HG03571 (cell line): ENCODE measurements around the gene TMEM163.
"Not testable (repeated sequence)": the region's sequence is repeated elsewhere in the genome, so short reads cannot be mapped to it uniquely, and the experiment has no call there.

ENCODE experiments used
- ATAC-seq: cut with Tn5 transposase; IDR thresholded peaks from one replicate; pipeline ENCODE4 v1.9.1; 2021; ENCODE audit not compliant: unreplicated experiment

The TMEM163 gene

DNA sequence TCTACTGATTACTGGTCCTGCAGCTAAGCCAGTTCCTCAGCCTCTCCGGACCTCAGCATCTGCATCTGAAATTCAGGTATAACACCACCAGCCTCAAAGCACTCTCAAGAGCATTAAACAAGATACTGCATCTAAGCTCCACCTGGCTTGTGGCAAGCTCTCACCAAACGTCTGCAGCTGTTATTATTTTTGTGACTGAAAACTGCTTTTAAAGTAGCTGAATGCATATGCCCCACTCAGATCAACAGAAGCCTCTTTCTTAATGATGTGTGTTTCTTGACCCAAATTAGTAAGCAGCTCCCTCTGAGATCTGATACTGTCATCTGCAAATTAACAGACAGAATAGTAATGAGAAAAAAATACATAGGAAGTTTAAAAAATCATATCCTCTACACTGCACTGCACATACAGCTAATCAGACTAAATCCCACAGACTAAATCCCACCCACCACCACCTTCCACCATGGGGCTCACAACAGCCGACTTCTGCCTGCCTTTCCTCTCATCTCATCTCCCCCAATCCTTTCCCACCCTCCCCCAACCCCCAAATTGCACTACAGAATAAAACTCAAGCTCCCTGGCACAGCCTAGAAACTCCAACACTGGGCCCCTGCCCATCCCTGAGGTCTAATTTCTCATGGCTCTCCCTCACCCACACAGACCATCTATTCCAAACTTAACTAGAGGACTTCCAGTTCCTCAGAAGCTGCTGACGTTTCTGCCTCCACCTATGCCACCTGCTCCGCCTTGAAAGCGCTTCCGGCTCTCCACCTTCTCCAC is 52.9 kb downstream of the TMEM163 start:
- no peak for ATAC-seq

DNA sequence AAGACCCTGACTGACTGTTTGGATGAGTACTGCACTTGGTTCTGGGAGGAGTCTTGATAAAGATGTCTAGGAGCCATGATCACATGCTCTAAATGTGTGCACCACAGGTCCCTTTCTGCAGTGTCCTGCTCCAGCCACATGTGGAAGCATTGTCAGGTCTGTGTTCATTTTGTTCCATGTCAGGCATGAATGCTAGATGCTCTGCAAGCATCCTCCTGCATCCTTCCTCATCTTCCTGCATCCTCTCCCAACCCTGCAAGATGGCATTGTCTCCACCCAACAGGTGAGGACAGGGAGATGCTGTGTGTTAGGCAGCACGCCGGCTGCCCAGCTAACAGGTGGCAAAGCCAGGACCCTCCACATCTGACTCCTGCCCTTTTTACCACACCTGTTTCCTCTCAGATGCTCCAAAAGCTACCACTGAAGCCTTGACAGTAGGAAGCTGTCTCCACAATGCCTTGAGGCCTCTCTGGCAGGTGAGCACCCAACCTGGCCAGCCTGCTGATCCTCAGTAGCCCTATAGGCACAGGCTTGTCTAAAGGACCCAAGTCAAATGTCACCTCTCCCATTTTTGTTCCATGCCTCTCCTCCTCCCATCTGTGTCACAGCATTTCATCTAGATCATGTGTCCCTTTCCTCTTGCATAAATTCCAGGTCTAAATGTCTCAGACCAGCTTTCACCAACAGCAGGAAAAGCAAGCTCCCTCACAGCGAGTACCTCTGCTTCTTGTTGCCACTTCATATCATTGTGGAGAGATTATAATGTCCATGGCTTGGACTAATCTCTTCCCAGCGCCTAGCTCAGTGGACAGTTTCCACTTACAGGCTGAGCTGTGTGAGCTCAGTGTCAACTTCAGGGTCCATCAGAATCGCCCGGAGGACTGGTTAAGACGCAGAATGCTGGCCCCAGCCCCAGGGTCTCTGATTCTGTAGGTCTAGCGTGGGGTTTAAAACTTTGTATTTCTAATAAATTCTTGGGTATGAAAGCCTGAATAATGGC is 55.0 kb downstream of the TMEM163 start:
- ATAC-seq, result no peak

DNA sequence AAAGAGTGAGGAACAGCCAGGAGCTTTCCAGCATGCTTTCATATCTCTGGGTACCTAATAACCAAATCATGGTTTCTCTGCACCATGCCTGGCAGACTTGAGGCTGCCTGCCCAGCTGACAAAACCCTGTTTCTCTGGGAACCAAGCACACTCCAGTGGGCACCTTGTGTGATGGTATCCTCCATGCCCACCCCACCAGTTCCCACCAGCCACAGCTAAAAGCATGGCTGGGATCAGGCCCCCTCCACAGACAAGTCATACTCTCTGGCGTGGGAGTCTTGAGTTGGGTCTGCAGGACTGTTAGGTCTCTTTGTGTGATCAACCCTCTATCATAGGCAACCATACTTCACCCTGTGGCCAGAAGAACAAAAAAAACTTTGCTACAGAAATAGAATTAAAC is 56.0 kb downstream of the TMEM163 start:
- ATAC-seq, result no peak

DNA sequence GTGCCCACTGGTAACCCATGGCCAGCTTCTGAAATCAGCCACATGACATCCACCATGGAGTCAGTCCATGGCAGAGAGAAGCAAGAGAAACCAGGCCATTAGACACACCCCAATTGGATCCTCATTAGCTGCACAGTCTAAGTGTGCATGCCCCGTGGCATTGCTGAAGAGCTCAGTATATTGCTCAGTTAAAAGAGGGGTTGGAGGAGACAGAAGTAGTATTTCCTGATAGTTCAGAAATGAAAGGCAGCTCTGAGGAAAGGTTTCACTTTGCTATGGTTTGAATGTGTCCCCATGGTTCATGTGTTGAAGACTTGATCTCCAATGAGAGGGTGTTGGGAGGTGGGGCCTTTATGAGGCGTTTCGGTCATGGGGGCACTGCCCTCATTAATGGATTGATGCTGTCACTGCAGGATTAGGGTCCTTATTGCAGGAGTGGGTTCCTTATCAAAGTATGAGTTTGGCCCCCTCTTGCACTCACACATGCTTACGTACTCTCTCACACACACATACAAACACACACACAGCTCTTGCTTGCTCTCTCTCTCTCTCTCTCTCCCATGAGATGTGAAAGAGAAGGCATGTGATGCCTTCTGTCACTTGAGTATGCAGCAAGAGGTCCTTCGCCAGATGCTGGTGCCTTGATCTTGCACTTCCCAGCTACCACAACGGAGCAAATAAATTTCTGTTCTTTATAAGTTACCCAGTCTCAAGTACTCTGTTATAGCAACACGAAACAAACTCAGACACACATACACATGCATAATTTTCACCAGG is 58.0 kb downstream of the TMEM163 start:
- no peak for ATAC-seq

DNA sequence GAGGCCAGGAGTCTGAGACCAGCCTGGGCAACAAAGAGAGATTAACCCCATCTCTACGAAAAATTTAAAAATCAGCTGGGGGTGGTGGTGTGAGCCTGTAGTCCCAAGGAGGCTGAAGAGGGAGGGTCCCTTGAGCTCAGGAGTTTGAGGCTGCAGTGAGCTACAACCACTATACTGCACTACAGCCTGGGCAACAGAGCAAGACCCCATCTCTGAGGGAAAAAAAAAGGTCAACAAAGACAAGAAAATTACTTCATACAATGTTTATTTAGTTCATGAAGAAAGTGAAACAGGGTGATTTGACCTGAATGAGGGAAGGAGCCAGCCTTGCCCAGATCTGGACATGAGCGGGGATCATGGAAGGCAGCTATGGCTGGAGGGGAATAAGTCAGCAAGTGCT is 59.1 kb downstream of the TMEM163 start:
- ATAC-seq, result no peak

DNA sequence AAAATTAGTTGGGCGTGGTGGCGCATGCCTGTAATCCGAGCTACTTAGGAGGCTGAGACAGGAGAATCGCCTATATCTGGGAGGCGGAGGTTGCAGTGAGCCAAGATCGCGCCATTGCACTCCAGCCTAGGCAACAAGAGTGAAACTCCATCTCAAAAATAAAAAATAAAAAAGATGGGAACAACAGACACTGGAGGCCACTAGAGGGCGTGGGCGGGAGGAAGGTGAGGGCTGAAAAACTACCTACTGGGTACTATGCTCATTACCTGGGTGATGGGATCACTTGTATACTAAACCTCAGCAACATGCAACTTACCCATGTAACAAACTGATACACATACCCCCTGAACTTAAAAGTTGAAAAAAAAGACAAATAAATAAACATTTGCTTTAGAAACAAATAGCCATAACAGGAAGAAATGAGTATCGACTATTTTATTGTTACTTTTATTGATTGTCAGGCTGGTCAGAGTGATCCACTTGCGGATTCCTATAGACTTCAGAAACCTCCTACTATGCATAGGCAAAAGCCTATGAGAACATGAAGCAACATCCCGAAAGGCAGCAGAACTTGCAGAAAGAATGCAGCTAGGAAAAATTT is 61.0 kb downstream of the TMEM163 start:
- ATAC-seq, result no peak

DNA sequence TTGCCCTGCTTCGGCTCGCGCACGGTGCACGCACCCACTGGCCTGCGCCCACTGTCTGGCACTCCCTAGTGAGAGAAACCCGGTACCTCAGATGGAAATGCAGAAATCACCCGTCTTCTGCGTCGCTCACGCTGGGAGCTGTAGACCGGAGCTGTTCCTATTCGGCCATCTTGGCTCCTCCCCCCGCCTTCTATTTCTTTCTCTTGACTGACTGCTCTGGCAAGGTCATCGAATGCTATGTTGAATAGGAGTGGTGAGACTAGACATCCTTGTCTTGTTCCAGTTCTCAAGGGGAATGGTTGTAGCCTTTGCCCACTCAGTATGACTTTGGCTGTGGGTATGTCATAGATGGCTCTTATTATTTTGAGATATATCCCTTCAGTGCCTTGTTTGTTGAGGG is 62.4 kb downstream of the TMEM163 start:
- ATAC-seq, result not testable (repeated sequence)

DNA sequence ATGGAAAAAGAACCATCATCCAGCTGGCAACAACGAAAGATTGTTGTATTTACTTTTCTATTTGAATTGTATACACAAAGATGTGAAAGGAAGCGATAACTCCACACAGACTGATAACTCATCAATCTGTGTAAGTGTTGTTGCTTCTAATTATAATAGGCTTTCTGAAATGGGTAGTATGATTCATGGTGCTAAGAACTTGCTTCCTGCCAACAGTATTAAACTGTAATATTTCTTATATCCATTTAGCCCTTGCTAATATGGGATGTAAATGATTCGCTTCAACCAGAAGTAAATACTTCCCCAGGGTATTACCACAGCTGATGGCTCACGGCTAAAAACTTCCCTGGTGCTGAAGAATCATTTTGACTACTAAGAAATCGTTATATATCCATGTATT is 70.2 kb downstream of the TMEM163 start:
- ATAC-seq, result no peak

DNA sequence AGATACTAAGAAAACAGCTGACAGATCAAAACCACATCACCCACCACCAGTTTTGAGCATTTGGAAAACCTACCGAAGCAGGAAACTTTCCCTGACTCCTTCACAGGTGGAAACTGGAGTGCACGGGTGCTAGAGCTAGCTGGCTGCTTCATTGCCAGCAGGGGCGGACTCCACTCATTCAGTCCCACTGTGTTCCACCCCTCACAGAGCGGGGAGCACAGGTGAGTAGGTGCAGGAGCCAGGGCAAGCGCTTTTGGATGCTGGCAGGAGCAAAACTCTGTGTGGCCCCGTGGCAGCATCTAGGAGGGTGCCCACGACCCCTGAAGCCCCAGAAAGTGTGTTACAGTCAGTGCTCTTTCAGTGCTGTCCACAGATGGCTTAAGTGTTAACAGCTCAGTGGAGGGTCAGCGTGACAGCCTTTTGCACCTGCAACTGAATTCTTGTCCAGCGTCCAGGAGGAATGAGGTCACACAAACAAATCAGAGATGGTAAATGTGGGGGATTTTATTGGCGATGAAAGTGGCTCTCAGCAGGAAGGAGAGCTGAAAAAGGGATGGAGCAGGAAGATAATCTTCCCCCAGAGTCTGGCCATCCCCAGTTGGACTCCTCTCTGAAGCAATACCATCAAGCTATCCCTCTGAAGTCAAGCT is 71.1 kb downstream of the TMEM163 start:
- no peak for ATAC-seq

DNA sequence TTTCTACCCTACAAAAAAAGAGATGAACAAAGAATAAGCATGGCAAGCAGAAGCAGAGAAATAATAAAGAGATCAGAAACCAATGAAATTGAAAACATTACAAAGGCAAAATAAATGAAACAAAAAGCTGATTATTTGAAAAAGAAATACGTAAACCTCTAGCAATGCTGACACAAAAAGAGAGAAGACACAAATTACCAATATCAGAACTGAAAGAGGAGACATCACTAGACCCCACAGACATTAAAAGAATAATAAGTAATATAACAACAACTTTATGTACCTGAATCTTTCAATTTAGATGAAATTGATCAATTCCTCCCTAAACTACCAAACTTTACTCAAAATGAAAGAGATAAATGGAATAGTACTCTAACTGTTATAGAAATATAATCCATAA is 75.9 kb downstream of the TMEM163 start:
- no peak for ATAC-seq

DNA sequence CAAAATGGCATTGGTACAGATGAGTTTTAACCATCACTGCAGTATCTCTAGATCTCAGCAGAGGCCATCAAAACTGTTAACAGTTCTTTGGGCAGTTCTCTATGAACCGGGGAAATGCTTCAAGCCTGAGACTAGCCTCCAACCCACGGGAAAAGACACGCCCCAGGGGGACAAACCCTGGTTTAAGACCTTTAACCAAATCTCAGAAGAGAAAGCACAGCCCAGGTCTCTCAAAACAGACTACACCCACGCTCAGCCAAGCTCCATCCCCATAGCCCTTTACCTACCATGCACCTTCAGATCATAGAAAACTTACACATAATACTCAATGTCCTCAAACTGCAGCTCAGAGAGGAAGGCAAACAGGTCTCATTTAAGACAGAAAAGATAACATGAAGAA is 78.3 kb downstream of the TMEM163 start:
- ATAC-seq, result no peak

DNA sequence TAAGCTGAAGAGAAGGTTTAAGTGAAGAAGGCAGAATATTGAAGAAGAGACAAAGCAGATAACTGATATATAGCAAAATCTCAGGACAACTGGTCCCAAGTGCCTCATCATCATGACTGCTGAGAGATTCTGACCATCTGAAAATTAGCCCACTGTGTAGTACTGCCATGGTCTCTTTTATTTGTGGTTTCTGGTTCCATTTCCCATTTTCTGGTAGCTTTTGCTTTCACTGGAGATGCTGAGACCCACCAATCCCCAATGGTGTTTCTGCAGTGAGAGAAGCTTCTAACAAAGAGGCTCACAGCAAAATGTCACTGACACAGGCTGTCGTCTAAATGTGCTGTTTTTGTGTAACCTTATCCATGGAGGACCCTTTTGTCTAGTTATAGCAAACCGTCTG is 79.5 kb downstream of the TMEM163 start:
- no peak for ATAC-seq

DNA sequence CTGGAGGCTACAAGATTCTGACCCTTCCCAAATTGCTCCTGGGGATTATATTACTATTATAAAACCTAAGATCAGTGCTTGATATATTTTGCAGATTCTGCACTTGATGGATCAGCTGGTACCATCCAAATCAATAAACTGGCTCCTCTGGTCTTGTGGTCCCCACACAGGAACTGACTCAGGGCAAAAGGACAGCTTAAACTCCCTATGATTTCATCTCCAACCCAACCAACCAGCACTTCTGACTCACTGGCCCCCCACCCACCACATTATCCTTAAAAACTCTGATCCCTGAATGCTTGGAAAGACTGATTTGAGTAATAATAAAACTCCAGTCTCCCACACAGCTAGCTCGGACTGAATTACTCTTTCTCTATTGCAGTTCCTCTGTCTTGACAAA is 82.1 kb downstream of the TMEM163 start:
- no peak for ATAC-seq

DNA sequence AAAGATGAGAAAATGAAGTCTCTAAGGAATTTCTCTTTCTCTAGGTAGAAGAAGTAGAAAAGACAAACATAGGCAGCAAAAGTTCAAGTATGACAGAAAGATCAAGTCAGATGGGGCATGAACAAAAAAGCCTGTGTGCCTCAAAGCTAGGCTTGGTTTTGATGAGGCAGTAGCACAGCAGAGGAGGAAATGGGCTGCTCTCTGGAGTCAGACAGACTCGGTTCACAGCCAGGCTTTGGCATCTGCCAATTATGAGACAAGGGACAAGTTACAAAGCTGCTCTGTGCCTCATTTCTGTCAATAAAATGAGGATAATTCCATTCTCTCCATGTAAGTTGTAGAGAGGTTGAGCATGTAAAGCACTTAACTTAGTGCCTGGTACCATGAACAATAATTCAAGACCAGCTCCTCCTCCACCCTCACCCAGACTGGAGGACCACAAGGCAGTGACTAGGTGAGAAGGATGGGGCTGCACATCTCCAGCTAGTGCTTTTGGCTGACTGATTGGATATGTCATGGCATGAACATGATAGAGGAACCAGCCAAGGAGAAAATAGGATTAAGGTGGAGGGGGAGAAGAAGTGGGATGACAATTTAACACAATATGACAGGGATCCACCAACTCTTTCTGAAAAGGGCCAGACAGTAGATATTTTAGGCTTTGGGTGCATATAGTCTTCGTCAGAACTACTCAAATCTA is 84.6 kb downstream of the TMEM163 start:
- no peak for ATAC-seq

DNA sequence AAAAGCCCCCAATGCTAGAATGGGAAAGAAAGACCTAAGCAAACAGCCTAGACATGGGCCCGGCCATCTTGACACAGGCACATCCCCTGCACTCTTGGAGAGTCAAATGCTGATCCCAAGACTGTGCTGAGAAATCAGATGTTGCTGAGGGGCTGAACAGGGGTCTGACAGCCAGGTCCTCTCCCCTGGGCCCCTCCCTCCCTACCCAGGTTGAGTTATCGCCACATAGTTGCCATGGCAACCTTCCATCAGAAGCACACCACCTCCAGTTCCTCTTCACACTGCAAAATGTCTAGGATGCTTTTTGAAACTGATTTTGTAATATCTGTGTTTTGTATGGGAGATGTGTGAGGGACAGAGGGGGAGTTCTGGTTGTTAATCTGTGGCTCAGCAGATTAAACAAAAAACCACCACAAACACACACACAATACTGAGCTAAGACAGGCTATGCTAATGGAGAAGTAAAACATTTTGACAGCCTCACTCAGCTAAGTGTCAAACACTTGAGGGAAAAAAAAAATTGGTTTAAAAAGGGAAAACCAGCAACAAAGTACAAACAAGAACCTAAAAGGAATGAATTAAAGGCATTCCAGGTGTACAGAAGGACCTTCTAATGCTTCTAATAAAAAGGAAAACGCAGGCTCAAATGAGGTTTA is 88.2 kb downstream of the TMEM163 start:
- ATAC-seq, result no peak

DNA sequence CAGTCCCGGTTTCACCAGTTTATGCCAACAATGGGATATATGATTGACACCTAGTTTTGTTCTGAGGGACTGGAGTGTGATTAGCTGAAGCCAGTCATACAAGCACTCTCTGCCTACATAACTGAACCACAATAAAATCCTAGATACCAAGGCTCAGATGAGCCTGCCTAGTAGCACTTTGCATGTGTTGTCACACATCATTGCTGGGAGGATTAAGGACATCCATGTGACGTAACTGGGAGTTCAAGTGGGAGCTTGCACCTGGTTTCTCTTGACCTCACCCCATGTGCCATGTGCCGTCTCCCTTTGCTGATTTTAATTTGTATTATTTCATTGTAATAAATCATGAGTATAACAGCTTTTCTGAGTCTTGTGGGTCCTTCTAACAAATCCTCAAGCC is 90.3 kb downstream of the TMEM163 start:
- ATAC-seq, result no peak

DNA sequence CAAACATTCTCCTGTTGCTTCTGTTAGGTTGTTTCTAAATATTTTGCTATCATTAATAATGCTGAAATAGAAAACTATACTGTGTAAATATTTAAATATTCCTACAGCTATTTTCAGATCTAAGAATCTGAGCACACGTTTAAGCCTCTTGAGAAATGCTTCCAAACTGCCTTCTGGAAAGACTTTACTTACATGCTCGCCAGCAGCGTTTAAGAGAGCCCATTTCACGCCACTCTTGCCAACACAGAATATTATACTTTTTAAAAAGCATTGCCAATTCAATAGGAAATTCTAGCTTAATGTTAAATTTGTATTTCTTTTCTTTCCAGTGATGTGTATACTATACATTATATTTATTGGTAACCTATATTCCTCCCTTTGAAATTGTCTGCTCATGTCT is 92.0 kb downstream of the TMEM163 start:
- no peak for ATAC-seq

DNA sequence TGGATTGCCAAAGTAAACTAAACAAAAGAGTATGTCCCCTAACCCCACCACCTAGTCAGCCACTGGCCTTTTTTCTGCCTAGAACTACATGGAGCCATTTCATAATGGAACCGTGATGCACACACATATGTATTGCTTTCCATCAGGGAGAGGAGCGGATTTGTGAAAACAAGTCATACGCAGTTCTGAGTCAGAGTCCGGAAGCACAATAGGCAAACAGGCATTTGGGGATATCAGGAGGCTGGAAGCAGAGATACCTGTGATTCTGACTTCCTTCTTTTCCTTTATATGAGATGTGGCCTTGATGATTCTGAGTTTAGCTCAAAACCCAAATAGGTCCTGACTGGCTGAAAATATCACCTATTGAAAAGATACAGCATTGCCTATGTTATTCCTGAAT is 93.5 kb downstream of the TMEM163 start:
- no peak for ATAC-seq

DNA sequence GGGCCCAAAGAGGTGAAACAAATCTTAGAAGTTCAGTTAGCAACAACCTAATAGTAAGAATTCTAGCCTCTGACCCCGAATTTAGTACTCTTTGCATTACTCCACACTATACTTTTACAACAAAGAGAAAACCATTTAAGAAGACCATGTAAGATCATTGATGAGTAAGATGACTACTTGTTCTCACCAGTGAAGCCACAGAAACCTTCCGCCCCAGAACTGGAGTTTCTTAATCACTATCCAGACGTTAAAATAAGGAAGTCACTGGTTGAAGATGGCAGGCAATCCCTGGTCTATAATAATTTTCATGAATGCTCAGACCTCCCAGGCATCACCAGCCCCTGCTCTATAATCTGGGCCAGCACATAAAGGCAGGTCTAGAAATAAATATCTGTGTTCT is 95.0 kb downstream of the TMEM163 start:
- peak; percentile 94 for ATAC-seq
